Large intestine (tissue), 3 donors: ENCODE data around the gene SMARCA2. TPM values are rescaled to one million over a fixed set of nuclear protein-coding genes. Genes with fewer than 3 reads are reported as not detected.

Experiments used
- DNase-seq, 2 donors: peaks; one replicate each; pipeline versions ENCODE4 v3.0.0 to v3.0.0-alpha.2; 2013
- H3K27ac ChIP-seq: one replicate; pipeline ENCODE4 v1.5.1; 2013; ENCODE audit warnings: low read length
- H3K27me3 ChIP-seq: 2 replicates; pipeline ENCODE4 v1.6.1; 2013; ENCODE audit warnings: low read length; ENCODE audit not compliant: control insufficient read depth, insufficient read depth
- H3K36me3 ChIP-seq: 2 replicates; pipeline ENCODE4 v1.6.1; 2013; ENCODE audit warnings: low read length; ENCODE audit not compliant: control insufficient read depth, insufficient read depth
- H3K4me1 ChIP-seq: one replicate; pipeline ENCODE4 v1.6.1; 2013; ENCODE audit warnings: low read length; ENCODE audit not compliant: control insufficient read depth, insufficient read depth
- H3K4me3 ChIP-seq: one replicate; pipeline ENCODE4 v1.5.1; 2013; ENCODE audit warnings: low read length
- H3K9me3 ChIP-seq: one replicate; pipeline ENCODE4 v1.6.1; 2013; ENCODE audit warnings: mild to moderate bottlenecking, low read depth, low read length, moderate library complexity; ENCODE audit not compliant: control insufficient read depth
- WGBS: methylation state at CpG from one replicate; pipeline ENCODE4 v1.1.5; 2013; ENCODE audit warnings: low lambda C conversion rate; ENCODE audit not compliant: insufficient coverage; 5-methylcytosine and 5-hydroxymethylcytosine counted together
- polyA plus RNA-seq: library from polyadenylated mRNA; unstranded; fragments of 120-200 nt; gene quantifications from one replicate; pipeline ENCODE4 v1.2.1, GENCODE V29; 2013

Gene SMARCA2
- polyA plus RNA-seq, 1 donor, result 61.1 TPM

- H3K4me1 ChIP-seq, result no peaks in the 10 kb centered on the region
- no peak for DNase-seq
- no peaks in the 10 kb centered on the region for H3K27me3 ChIP-seq
- H3K9me3 ChIP-seq, result no peaks in the 10 kb centered on the region
- no peaks in the 10 kb centered on the region for H3K36me3 ChIP-seq
- no peak overlapping the region for H3K4me3 ChIP-seq
- H3K27ac ChIP-seq, result no peak overlapping the region
- WGBS, result no CpG with 5 or more reads among the region's 1 CpG
Observed at GRCh38 chr9:1982074-1982473, 33.1 kb upstream of the SMARCA2 start.

GRCh38 chr9:1986341-1986740 is 28.8 kb upstream of the SMARCA2 start:
- Histone ChIP-seq H3K36me3 (no peaks in the 10 kb centered on the region), H3K9me3 (no peaks in the 10 kb centered on the region), H3K27me3 (no peaks in the 10 kb centered on the region), H3K27ac (no peak overlapping the region), H3K4me1 (no peaks in the 10 kb centered on the region), H3K4me3 (no peak overlapping the region)
- no peak for DNase-seq

- H3K4me3 ChIP-seq, result no peak overlapping the region
- peaks cover 3% of the 10 kb centered on the region for H3K27me3 ChIP-seq
- H3K9me3 ChIP-seq, result no peaks in the 10 kb centered on the region
- no peaks in the 10 kb centered on the region for H3K36me3 ChIP-seq
- H3K27ac ChIP-seq, result no peak overlapping the region
- no CpG with 5 or more reads among the region's 2 CpGs for WGBS
- no peak for DNase-seq
- H3K4me1 ChIP-seq, result no peaks in the 10 kb centered on the region
Observed at GRCh38 chr9:1989500-1989899, 25.6 kb upstream of the SMARCA2 start.

GRCh38 chr9:1994180-1994579 is 21.0 kb upstream of the SMARCA2 start:
- WGBS, result 100% methylated on average over 2 of the region's 5 CpGs
- no peak overlapping the region for H3K4me3 ChIP-seq
- H3K9me3 ChIP-seq, result no peaks in the 10 kb centered on the region
- H3K27ac ChIP-seq, result no peak overlapping the region
- H3K27me3 ChIP-seq, result peaks cover 3% of the 10 kb centered on the region
- H3K36me3 ChIP-seq, result no peaks in the 10 kb centered on the region
- H3K4me1 ChIP-seq, result no peaks in the 10 kb centered on the region
- DNase-seq, result no peak

- H3K27me3 ChIP-seq, result peaks cover 3% of the 10 kb centered on the region
- H3K4me1 ChIP-seq, result no peaks in the 10 kb centered on the region
- no peak for DNase-seq
- WGBS, result no CpG with 5 or more reads among the region's 1 CpG
- H3K36me3 ChIP-seq, result no peaks in the 10 kb centered on the region
- no peak overlapping the region for H3K4me3 ChIP-seq
- no peaks in the 10 kb centered on the region for H3K9me3 ChIP-seq
- no peak overlapping the region for H3K27ac ChIP-seq
Observed at GRCh38 chr9:1995084-1995483, 20.1 kb upstream of the SMARCA2 start.

GRCh38 chr9:1996156-1996555 is 19.0 kb upstream of the SMARCA2 start:
- peaks cover 3% of the 10 kb centered on the region for H3K27me3 ChIP-seq
- no peaks in the 10 kb centered on the region for H3K4me1 ChIP-seq
- no peak for DNase-seq
- H3K27ac ChIP-seq, result no peak overlapping the region
- H3K9me3 ChIP-seq, result no peaks in the 10 kb centered on the region
- H3K4me3 ChIP-seq, result no peak overlapping the region
- H3K36me3 ChIP-seq, result no peaks in the 10 kb centered on the region
- 100% methylated on average over 1 of the region's 6 CpGs for WGBS

- Histone ChIP-seq H3K4me3 (no peak overlapping the region), H3K4me1 (no peaks in the 10 kb centered on the region), H3K9me3 (no peaks in the 10 kb centered on the region), H3K27ac (no peak overlapping the region), H3K36me3 (no peaks in the 10 kb centered on the region), H3K27me3 (no peaks in the 10 kb centered on the region)
- no peak for DNase-seq
- 83% methylated on average over 1 of the region's 2 CpGs for WGBS
Observed at GRCh38 chr9:1997646-1998045, 17.5 kb upstream of the SMARCA2 start.

GRCh38 chr9:1998111-1998510 is 17.0 kb upstream of the SMARCA2 start:
- DNase-seq, result no peak
- H3K4me3 ChIP-seq, result no peak overlapping the region
- H3K4me1 ChIP-seq, result no peaks in the 10 kb centered on the region
- H3K9me3 ChIP-seq, result no peaks in the 10 kb centered on the region
- WGBS, result 10% methylated on average over 1 of the region's 2 CpGs
- no peaks in the 10 kb centered on the region for H3K27me3 ChIP-seq
- H3K36me3 ChIP-seq, result no peaks in the 10 kb centered on the region
- no peak overlapping the region for H3K27ac ChIP-seq

GRCh38 chr9:2000314-2000713 is 14.8 kb upstream of the SMARCA2 start:
- Histone ChIP-seq H3K27ac (no peak overlapping the region), H3K9me3 (no peaks in the 10 kb centered on the region), H3K4me3 (no peak overlapping the region), H3K36me3 (no peaks in the 10 kb centered on the region), H3K27me3 (no peaks in the 10 kb centered on the region), H3K4me1 (no peaks in the 10 kb centered on the region)
- 100% methylated on average over 1 of the region's 3 CpGs for WGBS
- DNase-seq, result no peak

GRCh38 chr9:2008372-2008771 is 6.8 kb upstream of the SMARCA2 start:
- H3K9me3 ChIP-seq, result no peaks in the 10 kb centered on the region
- H3K36me3 ChIP-seq, result no peaks in the 10 kb centered on the region
- peaks cover 5% of the 10 kb centered on the region for H3K27me3 ChIP-seq
- DNase-seq, result no peak
- H3K27ac ChIP-seq, result no peak overlapping the region
- WGBS, result no CpG with 5 or more reads among the region's 2 CpGs
- no peak overlapping the region for H3K4me3 ChIP-seq
- no peaks in the 10 kb centered on the region for H3K4me1 ChIP-seq

GRCh38 chr9:2012347-2012746 is 2.8 kb upstream of the SMARCA2 start:
- peaks cover 3% of the 10 kb centered on the region for H3K27me3 ChIP-seq
- H3K9me3 ChIP-seq, result no peaks in the 10 kb centered on the region
- H3K4me3 ChIP-seq, result no peak overlapping the region
- no peaks in the 10 kb centered on the region for H3K36me3 ChIP-seq
- 80% methylated on average over 3 of the region's 4 CpGs for WGBS
- H3K27ac ChIP-seq, result no peak overlapping the region
- DNase-seq, result no peak
- peaks cover 6% of the 10 kb centered on the region for H3K4me1 ChIP-seq
